Islet precursor cell (in vitro differentiated cells): Measurements from ENCODE around the gene SUPT20HL1.
A peak's percentile ranks its signal among the peaks of the same experiment; 100 is the strongest.
"Not testable (repeated sequence)": the region's sequence is repeated elsewhere in the genome, so short reads cannot be mapped to it uniquely, and the experiment has no call there.

Source experiments
- DNase-seq: peaks from one replicate; pipeline ENCODE4 v3.0.0-alpha.2; 2018

Gene SUPT20HL1

GRCh38 chrX:24360272-24360671 is at the start of gene SUPT20HL1:
TSS of gene SUPT20HL1 (plus strand) at chrX:24360639. CDS start at chrX:24362761, 2,122 bp downstream.
- no peak for DNase-seq

- peak; percentile 62 for DNase-seq
Observed at GRCh38 chrX:24310916-24311315, 49.5 kb upstream of the SUPT20HL1 start.

GRCh38 chrX:24311507-24312248 is 48.8 kb upstream of the SUPT20HL1 start:
- peak; percentile 79 for DNase-seq

GRCh38 chrX:24312249-24312607 is 48.2 kb upstream of the SUPT20HL1 start:
- not testable (repeated sequence) for DNase-seq

- DNase-seq = no peak
Observed at GRCh38 chrX:24314019-24314635, 46.3 kb upstream of the SUPT20HL1 start, which contains the start of gene SUPT20HL2. TSS of gene SUPT20HL2 (minus strand) at chrX:24314069. CDS start at chrX:24313315, 754 bp downstream.

GRCh38 chrX:24316111-24316510 is 44.3 kb upstream of the SUPT20HL1 start:
- no peak for DNase-seq

GRCh38 chrX:24317567-24317966 is 42.9 kb upstream of the SUPT20HL1 start:
- no peak for DNase-seq

- DNase-seq = no peak
Observed at GRCh38 chrX:24321741-24322395, 38.6 kb upstream of the SUPT20HL1 start.

GRCh38 chrX:24325231-24325630 is 35.2 kb upstream of the SUPT20HL1 start:
- DNase-seq = no peak

GRCh38 chrX:24332878-24333277 is 27.6 kb upstream of the SUPT20HL1 start:
- DNase-seq = no peak

- DNase-seq = no peak
Observed at GRCh38 chrX:24333371-24333770, 27.1 kb upstream of the SUPT20HL1 start.

- no peak for DNase-seq
Observed at GRCh38 chrX:24334461-24334860, 26.0 kb upstream of the SUPT20HL1 start.

GRCh38 chrX:24335871-24336270 is 24.6 kb upstream of the SUPT20HL1 start:
- DNase-seq = no peak

GRCh38 chrX:24339911-24340310 is 20.5 kb upstream of the SUPT20HL1 start:
- DNase-seq = no peak

- no peak for DNase-seq
Observed at GRCh38 chrX:24340501-24340900, 19.9 kb upstream of the SUPT20HL1 start.

GRCh38 chrX:24341795-24342194 is 18.6 kb upstream of the SUPT20HL1 start:
- DNase-seq = no peak

- no peak for DNase-seq
Observed at GRCh38 chrX:24343719-24344118, 16.7 kb upstream of the SUPT20HL1 start.

GRCh38 chrX:24347881-24348280 is 12.6 kb upstream of the SUPT20HL1 start:
- peak; percentile 60 for DNase-seq

GRCh38 chrX:24350217-24350616 is 10.2 kb upstream of the SUPT20HL1 start:
- no peak for DNase-seq

- DNase-seq = peak; percentile 36
Observed at GRCh38 chrX:24355095-24355494, 5.3 kb upstream of the SUPT20HL1 start.

GRCh38 chrX:24357106-24357505 is 3.3 kb upstream of the SUPT20HL1 start:
- DNase-seq = peak; percentile 11

GRCh38 chrX:24362089-24362745 is 1.8 kb downstream of the SUPT20HL1 start:
- not testable (repeated sequence) for DNase-seq

GRCh38 chrX:24363432-24364181 is 3.2 kb downstream of the SUPT20HL1 start:
- DNase-seq = not testable (repeated sequence)
